Limb (tissue), 2 donors: ENCODE results near the gene NOL4L.

ENCODE experiments used
- DNase-seq, 2 donors: peaks; one replicate each; pipeline ENCODE4 v3.0.0-alpha.2; 2016; ENCODE audit errors: extremely low spot score in 2 of 2

The NOL4L gene

DNA sequence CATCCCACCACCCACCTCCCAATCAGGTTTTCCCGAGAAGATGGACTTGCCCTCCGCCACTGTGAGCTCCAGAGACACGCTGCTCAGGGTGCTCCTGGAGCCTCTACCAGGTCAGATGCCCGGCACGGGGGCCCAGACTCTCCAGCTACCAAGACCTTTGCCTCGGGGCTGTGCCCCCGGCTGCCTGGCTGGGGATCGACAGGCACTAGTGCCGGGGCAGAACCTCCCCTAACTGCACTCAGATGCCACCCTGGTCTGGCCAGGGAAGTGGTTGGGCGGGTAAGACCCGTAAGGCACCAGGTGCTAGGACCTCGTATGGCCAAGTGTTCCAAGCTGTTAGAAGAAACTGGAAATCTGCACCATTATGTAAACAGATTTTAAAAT is 126.3 kb downstream of the NOL4L start:
- DNase-seq: no peak

DNA sequence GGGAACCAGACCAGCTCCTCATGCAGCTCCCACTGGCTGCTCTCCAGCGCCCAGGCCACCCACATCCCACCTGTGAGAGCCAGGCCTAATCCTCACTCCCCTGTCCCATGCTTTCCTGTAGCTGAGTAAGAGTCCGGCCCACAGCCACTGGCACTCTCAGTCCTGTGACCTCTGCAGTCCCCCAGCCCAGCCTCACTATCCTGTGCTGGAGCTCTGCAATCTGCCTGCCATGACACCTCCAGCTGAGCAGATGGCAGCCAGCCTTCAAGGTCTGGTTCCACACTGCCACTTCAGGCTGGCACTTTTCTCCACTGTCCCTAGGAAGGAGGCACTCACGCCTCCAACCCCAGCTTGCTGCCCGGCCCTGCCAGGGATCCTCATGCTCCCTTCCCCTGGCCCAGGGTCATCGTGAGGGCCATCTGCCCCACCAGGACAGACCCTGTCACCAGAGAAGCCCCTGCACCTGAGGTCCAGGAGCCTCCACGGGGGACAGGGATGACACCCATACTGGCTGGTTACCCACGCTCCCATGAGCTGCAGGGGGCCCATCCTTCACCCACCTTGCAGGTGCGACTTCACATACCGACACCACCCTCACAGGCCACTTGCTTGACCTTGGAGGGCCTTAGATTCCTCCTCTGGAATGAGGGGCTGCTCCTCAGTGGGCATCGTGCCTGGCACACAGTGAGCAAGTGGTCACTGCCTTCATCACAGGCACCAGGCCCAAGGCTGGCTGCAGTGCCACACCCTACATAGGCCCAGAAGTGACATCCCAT is 126.9 kb downstream of the NOL4L start:
- no peak for DNase-seq

DNA sequence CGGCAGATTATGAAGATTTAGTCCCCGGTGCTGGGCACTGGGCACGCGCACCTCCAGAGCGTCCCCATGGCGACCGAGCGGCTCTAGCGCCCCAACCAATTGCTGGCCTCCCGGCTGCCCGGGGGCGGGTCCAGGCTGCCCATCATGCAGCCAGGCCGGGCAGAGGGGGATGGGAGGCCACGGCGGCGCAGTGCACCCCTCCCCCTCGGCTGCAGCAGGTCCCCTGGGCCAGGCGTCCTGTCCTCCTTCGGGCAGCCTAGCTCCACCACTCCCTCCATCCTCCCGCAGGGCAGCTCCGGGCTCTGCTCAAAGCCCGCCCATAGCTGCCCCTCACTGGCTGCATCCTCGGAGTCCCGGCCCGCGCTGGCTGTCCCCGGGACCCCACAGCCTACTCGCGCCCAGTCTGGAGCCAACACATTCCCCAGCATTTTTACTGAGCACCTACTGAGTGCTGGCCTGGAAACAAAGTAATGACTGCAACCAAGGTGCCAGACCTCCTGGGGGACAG is 127.6 kb downstream of the NOL4L start:
- peak in 1 of 2 donors; percentile 80 for DNase-seq

DNA sequence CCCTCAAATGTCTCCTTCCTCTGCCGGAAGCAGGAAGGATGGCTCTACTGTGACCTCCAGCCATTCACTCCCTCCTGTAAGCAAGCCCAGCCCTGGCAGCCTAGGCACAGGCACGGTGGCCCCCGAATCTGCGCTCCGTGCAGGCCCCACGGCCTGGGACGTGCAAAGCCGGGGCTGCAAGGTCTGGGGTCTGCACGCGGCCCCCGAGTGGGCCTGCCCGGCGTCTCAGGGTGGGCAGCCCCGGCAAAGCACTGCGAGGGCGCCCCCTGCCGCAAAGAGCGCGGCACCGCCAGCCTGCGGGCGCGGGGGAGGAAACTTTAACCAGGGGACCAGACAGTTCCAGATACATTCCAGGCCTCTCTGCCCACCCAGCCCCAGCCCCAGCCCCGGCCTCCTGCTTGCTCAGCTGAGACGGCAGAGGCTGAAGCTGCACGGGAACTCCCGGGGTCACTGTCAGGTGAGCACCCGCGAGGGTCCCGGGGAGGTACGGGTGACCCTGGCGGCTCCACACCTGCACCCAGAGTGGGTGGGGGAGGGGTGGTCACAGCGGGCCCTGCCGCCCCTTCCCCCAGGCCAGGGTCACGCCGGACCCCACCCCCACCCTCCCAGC is 128.2 kb downstream of the NOL4L start:
- peak; percentile 49 to 88 for DNase-seq

DNA sequence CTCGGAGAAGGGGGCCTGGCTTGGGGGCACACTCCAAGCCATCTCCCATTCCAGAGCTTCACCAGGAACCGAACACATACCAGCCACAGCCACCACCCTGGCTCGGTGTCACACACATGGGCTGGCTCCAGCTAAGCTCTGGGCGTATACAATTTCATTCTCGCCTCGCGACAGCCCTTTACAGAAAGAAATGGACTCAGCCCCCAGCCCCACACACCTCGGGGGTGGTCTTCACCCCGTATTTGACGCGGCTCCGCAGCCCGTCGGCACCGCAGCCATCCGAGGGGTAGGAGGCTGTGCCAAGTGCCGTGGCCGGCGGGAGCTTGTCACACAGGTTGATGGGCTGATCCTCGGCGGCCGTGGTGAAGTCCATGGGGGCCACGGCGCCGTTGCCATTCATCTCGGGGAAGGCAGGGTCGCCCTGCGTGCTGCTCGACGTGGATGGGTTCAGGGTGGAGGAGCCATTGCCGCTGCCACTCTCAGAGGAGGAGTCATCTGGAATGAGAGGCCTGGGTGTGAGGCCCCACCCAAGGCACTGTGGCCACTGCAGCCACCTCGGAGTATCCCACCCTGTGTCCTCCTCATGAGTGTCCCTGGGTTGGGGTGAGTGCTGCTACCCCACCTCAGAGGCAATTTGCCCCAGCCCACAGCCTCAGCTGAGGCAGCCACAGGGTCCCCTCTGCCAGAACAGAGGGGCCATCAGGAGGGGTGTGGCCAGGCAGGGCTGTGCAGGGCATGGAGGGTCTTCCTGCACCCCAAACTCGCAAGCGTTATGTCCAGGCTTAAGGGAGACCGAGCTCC is 129.0 kb downstream of the NOL4L start:
- DNase-seq: no peak

DNA sequence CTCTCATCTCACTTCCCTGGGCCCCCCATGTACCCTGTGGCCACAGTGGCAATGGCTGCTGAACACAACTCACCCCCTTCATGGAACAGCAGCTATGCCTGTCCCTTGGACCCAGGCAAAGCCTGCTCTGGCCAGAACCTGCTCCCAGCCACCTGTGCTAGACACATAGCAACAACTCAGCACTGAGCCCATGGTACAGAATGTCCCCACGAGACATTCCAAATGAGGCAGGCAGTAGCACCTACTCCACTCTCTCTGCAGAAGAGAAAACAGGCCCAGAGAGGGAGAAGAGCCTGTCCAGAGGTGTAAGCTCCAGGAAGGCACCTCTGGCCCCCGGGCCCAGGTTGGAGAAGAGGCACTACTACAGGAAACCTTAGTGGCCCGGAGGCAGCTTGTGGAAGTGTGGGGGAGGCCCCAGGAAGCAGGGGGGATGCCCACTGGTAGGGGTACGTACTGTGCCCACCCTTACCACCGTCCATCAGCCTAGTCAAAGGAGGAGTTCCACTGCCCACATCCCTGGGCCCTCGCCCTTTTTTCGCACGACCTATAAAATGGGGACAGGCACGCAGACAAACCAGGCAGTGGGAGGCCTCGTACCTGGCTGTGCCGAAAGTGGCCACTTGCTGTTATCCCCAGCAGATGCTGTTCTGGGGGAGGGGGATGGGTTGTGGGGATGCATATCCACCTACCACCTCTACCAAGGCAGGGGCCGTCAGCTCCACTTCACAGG is 129.8 kb downstream of the NOL4L start:
- DNase-seq: no peak

DNA sequence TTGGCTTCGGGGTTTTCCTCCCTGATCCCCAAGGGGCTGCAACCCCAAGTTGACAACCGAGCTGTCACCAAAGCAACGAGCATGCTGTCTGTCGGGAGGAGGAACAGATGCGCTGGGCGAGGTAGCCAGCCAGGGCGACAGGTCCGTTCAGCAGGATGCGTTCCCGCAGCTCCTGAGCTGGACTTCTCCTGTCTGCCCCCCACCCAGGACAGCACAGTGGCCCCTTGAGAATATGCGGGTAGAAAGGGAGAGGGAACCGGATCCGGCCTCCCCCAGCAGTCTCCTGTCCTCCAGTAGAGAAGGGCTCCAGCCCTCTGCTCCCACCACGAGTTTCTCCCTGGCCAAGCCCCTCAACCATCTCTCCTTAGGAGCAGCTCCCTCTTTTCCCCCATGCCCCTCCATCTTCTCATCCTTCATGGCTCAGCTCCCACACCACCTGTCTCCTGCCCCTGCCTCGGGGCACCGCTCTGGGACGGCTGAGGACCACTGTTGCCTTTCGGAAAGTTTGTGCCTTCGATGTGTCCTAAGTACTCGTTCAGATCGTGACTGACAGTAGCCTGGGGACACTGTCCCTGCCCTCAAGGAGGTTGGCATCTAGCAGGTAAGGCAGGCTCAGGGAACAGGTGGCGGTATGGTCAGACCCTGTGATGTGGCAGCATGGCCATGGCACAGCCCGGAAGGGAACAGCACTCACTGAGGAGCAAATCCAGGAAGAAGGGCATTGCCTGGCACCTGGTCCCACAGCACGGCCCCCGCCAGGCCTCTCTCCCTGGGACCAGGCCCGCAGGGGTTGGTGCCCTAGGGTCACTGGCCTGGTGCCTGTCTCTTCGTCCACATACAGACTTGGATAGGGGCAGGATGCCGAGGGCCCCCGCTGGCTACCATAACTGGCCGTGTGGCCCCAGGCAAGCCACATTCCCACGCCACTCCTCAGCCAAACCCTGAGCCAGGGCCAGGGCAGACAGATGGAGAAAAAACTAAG is 130.7 kb downstream of the NOL4L start:
- no peak for DNase-seq

DNA sequence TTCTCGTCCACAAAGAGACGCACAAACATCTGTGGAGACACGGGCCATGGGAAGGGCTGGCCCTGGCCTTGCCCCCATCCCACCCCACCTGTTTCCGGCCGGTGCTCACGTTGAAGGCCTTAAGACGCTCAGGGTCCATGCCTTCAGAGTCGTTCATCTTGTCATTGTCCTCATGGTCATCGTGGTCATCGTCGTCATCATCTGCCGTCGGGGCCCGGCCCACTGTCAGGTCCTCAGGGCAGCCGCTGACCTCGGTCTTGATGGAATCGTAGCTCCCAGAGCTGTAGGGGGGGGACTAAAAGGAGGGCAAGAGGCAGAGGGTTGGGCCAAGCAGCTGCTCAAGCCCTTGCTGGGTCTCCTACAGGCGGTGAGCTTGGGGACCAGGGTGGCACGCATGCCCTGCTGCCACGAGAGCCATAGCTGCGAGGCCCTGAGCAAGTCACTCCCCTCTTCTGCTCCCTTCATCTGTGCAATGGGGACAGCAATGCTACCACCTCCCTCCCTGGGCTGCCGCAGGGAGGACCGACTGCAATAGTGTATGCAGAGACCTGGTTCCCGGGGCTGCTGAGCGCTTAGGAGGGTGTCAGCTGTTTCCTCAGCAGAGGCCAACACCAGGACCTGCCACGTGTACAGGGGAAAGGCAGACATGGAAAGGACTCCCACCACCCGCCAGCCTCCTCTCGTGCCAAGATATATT is 131.5 kb downstream of the NOL4L start:
- DNase-seq: no peak

DNA sequence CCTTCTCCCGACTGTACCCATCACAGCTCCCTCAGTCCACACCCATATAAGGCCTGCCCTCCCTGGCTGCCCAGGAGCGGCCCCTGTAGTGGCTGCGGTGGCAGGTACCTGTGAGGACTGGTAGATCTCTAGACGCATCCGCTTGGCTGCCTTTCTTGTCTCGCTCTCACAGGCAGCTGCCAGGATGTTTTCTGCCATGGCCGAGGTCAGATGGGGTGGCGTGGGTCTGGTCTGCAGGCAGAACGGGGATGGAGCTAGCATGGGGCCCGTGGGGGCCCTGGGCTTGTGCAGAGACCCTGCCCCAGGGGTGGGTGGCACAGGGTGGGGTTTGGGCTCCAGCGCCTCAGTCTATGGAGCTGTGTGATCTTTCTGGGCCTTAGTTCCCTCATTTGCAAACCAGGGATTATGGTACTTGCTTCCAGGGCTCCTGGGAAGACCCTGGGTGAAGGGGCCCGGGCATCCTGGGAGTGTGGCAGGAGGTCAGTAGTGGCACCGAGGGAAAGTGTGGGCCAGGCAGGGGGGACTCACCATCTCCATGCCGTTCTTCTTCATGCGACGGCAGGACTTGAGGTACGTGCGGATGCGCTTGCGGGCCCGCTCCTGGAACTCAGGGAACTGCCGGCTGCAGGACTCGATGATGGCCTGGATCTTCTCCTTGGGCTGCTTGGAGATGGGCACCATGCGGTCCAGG is 132.2 kb downstream of the NOL4L start:
- DNase-seq: no peak

DNA sequence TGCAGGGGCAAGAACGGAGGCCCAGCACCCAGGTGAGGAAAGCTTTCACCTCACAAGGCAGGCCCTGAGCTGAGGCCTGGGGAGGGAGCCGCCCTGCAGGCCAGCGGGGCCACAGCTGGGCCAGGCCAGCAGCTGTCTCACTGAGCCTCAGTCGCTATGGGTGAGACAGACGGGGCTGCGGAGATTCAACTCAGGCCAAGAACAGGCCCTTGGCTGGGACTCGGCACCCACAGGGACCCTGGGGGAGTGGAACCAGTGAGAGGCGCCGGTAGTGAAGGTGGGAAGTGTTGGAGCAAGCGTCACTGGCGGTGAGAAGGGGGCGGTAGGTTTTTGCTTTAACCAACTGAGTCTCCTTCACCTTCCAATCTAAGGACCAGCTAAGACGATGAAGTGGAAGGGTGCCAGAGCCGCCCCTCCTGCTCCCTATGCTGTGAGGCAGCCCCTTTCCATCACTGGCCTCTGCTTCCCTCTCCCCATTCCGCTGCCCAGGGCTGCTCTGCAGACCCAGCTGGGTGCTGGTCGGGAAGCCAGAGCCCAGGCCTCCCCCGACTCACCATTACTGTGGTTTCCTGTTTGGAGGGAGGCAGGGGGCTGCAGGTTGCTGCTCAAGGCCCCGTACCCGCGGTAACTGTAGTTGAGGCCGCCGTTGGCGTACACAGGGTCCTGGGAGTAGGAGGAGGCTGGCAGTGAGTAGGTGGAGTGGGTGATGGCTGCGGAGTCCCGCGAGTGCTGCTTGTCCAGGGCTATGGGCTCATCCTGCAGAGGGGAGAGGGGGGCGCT is 133.3 kb downstream of the NOL4L start:
- no peak for DNase-seq

DNA sequence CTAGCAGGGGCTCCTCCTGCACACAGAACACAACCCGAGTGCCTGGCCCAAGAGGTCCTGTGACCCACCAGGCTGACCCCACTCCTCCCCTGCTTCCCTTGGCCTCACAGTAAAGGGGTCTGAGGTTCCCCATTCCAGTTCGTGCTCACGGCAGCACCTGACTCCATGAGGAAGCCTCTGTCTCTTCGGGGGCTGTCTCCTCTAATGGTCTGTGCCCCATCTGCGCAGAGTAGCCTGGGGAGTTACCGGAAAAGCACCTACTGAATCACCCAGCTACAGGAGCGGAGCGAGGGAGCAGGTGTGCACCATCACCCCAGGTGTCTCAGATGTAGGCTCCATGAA is 133.8 kb downstream of the NOL4L start:
- DNase-seq: no peak

DNA sequence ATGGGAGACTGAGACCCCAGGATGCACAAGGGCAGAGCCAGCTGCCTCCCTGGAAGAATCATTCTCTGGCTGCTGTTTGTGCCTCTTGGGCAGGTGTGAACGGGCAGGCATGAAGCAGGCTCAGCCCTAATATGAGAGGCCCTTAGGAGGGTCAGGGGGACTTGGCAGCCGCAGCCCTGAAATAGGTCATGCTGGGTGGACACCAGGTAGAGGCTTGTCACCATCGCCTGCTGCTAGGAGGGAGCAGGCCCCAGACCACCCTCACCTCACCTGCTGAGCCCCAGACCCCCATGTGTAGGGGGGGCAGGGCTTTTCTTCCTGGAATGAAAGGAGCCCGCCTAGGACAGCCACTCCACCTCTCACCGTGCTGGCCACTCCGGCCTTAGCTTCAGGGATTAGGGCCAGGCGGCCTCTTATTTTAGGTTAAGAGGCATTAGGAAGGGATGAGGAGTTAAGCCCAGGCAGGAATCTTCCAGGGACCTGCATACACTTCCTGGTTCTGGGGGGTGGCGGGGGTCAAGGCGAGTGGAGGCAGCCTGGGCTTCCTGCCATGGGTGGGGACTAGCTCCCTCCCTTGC is 134.6 kb downstream of the NOL4L start:
- DNase-seq: no peak

DNA sequence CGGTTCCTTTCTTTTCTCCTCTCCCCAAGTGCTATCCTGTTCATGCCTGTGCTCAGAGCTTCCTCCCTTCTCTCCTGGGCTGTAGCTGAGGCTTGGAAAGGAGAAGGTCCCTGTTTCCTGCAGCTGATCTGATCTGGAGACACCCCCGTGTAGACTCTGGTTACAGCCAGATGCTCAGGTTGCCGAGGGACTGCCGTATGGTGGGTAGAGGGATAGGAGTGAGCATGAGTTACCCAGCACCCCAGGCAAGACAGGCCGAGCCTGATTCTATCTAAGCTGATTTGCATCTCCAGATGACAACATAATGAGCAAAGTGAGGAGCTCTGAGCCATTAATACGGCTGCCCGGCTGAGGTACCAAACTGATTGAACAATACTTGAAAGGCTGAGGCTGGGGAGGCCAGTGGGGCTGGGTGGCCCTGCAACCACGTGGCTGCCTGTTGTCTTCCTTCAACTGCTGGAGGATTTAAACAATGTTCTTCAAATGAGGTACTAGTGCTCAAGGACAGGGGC is 135.2 kb downstream of the NOL4L start:
- no peak for DNase-seq

DNA sequence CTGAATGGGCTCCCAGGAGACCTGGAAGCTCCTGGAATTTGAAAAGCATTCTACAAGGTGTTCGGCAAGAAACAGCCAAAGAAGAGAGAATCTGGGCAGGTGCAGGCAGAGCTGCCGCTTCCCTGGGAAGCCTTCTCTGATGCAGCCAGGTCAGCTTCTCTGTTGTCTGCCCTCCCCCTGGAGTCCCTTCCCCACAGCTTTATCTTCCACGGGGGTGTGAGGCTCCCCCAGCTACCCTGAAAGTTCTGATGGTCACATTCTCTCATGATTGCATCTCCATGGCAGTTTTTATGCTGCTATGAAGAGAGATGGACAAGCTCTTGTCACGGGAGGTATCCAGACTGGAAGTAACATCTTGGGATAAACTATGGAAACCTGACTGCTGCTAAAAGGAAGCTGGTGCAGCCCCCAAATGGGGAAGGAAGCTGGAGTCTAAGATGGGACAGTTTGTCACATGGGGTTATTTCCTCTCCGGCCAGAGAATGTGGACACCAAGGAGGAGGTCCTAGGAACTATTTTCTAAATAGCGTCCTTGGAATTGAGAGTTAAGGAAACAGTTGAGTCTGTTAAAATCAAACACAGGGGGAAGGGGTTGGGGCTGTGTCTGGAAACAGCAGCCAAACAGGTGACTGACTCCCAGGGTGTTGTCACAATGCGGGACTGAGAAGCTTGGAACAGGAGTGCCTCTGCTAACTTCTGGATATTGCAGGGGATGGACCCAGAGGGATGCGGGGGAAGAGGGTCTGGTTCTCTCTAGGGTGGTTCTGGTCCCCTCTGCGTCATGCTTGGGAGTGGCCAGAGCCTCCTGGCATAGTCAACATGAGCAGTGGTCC is 135.9 kb downstream of the NOL4L start:
- DNase-seq: no peak

DNA sequence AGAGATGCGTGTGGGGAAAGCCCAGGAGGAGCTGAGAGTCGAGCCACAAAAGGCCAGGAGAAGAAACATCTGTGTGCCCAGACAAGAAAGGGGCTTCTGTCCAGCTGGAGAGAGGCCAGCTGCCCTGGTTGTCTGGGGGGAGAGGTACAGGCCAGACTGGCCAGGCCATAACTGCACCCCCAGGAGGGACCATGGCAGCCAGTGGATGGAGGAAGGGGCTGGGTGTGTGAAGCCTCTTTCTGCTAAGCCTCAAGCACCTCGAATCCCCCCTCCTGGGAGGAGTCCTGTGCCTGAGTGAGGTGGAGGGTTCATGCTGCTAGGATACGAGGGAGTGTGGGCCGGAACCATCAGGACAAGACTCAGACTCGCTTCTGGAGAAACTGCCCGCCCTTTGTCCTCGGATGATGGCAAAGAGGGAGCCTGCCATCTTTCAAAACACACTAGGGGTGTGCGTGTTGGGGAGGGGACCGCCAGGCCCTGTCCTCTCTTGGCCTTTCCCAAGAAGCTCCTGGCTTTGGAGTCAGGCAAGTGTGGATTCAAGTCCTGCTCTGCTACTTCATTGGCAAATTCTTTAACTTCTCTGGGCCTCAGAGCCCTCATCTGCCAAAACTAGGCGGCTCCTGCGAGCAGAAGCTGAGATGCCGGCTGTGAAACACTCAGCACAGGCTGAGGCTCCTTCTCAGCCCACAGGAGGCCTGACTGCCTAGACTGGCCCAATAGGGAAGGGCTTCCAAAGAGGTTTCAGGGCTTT is 136.7 kb downstream of the NOL4L start:
- no peak for DNase-seq
